Rectal smooth muscle tissue (tissue), 1 donor: ENCODE data around the gene C21orf91.
A peak's percentile ranks its signal among the peaks of the same experiment; 100 is the strongest.

ENCODE experiments used
- H3K27ac ChIP-seq: one replicate; pipeline ENCODE4 v1.7.0; 2013; ENCODE audit warnings: low read depth, low read length, inconsistent platforms
- H3K27me3 ChIP-seq: one replicate; pipeline ENCODE4 v1.7.0; 2013; ENCODE audit warnings: low read length; ENCODE audit not compliant: control insufficient read depth, insufficient read depth
- H3K36me3 ChIP-seq: one replicate; pipeline ENCODE4 v1.7.0; 2013; ENCODE audit warnings: low read length; ENCODE audit not compliant: control insufficient read depth, insufficient read depth
- H3K4me1 ChIP-seq: one replicate; pipeline ENCODE4 v1.7.0; 2013; ENCODE audit warnings: low read length; ENCODE audit not compliant: control insufficient read depth, insufficient read depth
- H3K4me3 ChIP-seq: one replicate; pipeline ENCODE4 v1.7.0; 2013; ENCODE audit warnings: low read length
- H3K9ac ChIP-seq: one replicate; pipeline ENCODE4 v1.7.0; 2013; ENCODE audit warnings: low read length

The C21orf91 gene

DNA sequence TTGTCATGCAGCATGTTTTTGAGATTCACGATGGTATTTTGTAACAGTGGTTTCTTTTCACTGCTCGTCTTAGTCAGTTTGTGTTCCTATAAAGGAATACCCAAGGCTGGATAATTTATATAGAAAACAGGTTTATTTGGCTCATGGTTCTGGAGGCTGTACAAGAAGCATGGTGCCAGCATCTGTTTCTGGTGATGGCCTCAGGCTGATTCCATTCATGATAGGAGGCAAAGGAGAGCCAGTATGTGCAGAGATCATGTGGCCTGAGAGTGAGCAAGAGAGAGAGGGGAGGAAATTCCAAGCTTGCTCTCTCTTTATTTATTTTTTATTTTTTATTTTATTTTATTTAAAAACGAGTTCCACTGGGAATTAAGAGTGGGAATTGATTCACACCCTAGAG is 2.0 kb upstream of the C21orf91 start:
- Histone ChIP-seq H3K4me3 (no peak overlapping the region), H3K27ac (no peak overlapping the region), H3K4me1 (peaks cover 5% of the 10 kb centered on the region), H3K9ac (no peak overlapping the region), H3K36me3 (no peaks in the 10 kb centered on the region), H3K27me3 (no peaks in the 10 kb centered on the region)

DNA sequence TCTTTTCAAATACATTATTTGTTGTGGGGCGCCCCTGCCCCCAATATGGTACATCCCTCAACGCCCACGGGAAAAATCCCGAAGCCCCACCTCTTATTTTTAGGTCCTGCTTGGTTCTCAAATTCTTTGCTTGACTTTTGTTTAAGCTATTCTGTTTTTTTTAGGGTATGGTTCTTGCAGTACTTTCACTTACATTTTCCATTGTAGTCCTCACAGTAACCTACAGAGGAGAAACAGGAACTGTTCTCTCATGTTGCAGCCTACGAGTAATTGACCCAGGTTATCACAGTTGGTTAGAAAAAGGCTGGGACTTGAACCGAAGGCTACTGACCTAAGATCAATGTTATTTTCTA is 697 bp upstream of the C21orf91 start:
- peaks cover 5% of the 10 kb centered on the region for H3K4me1 ChIP-seq
- peak overlapping the region; percentile 94 for H3K4me3 ChIP-seq
- no peaks in the 10 kb centered on the region for H3K27me3 ChIP-seq
- no peaks in the 10 kb centered on the region for H3K36me3 ChIP-seq
- H3K9ac ChIP-seq = no peak overlapping the region
- peak overlapping the region; percentile 98 for H3K27ac ChIP-seq

GRCh38 chr21:17818186-17819113 is 706 bp downstream of the C21orf91 start:
- Histone ChIP-seq H3K27ac (peak overlapping the region; percentile 98), H3K4me1 (peaks cover 5% of the 10 kb centered on the region), H3K4me3 (peak overlapping the region; percentile 94), H3K9ac (peak overlapping the region; percentile 88), H3K36me3 (no peaks in the 10 kb centered on the region), H3K27me3 (no peaks in the 10 kb centered on the region)

- H3K9ac ChIP-seq = no peak overlapping the region
- peaks cover 4% of the 10 kb centered on the region for H3K4me1 ChIP-seq
- no peak overlapping the region for H3K4me3 ChIP-seq
- no peak overlapping the region for H3K27ac ChIP-seq
- no peaks in the 10 kb centered on the region for H3K27me3 ChIP-seq
- peaks cover 3% of the 10 kb centered on the region for H3K36me3 ChIP-seq
These were observed 5.8 kb downstream of the C21orf91 start for GRCh38 chr21:17813353-17813752.

DNA sequence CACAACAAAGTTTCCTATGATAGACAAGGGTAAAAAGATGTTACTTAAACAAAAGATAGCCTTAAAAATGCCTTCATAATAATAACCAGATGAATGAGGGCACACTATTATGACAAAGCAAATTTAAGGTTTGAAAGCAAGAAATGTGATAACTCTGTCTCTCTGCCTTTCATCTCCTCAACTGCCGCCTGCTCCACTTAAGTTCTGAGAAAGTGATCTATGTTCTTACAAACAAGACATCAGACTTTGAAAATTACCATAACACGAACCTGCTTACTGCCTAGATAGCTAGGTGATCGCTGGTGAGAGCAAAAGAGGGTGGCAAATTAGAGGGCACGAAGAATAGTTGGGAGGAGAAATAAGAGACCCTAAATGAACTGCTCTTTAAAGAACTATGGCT is 13.2 kb downstream of the C21orf91 start:
- Histone ChIP-seq H3K4me1 (no peaks in the 10 kb centered on the region), H3K4me3 (no peak overlapping the region), H3K27me3 (no peaks in the 10 kb centered on the region), H3K9ac (no peak overlapping the region), H3K36me3 (peaks cover 3% of the 10 kb centered on the region), H3K27ac (no peak overlapping the region)

- H3K27me3 ChIP-seq = no peaks in the 10 kb centered on the region
- no peak overlapping the region for H3K27ac ChIP-seq
- H3K4me3 ChIP-seq = no peak overlapping the region
- no peak overlapping the region for H3K9ac ChIP-seq
- H3K36me3 ChIP-seq = no peaks in the 10 kb centered on the region
- no peaks in the 10 kb centered on the region for H3K4me1 ChIP-seq
These were observed 15.6 kb downstream of the C21orf91 start for GRCh38 chr21:17803536-17803935.

GRCh38 chr21:17802572-17802971 is 16.6 kb downstream of the C21orf91 start:
- H3K4me1 ChIP-seq = no peaks in the 10 kb centered on the region
- H3K9ac ChIP-seq = no peak overlapping the region
- no peaks in the 10 kb centered on the region for H3K36me3 ChIP-seq
- H3K27ac ChIP-seq = no peak overlapping the region
- H3K4me3 ChIP-seq = no peak overlapping the region
- H3K27me3 ChIP-seq = no peaks in the 10 kb centered on the region

DNA sequence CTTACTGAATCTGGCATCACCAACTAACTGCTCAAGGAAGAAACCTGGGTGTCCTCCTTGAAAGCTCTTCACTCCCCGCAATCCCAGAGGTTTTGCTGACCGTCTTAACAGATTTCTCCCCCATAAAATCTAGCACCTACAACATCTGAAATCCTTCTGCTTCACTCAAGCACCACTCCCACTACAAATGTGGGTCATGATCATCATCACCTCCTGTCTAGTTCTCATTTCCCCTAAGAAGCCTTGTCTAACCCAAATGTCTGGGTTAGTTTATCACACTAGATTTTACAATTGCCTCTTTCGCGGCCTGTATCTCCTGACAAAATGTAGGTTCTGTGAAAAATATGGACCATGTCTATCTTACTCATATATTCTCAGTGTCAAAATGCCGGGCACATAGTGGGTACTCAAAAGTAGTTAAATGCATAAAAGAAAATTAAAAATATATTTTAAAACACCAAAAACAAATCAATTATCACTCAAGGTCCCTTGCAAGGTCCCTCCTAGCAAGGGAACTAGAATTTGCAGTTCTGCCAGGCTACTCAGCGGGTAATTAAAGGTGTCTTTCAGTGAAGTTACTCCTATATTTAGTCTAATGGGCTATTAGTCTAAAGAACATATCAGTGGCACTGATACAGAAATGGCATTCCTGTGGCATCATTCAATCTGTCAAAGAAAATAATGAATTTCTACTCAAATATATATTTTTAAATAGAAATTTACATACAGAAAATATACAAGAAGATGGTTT is 19.6 kb downstream of the C21orf91 start:
- no peak overlapping the region for H3K9ac ChIP-seq
- H3K27me3 ChIP-seq = no peaks in the 10 kb centered on the region
- H3K4me3 ChIP-seq = no peak overlapping the region
- no peaks in the 10 kb centered on the region for H3K4me1 ChIP-seq
- no peak overlapping the region for H3K27ac ChIP-seq
- H3K36me3 ChIP-seq = no peaks in the 10 kb centered on the region

- no peak overlapping the region for H3K27ac ChIP-seq
- H3K27me3 ChIP-seq = no peaks in the 10 kb centered on the region
- H3K4me3 ChIP-seq = no peak overlapping the region
- H3K9ac ChIP-seq = no peak overlapping the region
- no peaks in the 10 kb centered on the region for H3K36me3 ChIP-seq
- peaks cover 4% of the 10 kb centered on the region for H3K4me1 ChIP-seq
These were observed 20.4 kb downstream of the C21orf91 start for GRCh38 chr21:17798796-17799195.

GRCh38 chr21:17797967-17798366 is 21.2 kb downstream of the C21orf91 start:
- H3K36me3 ChIP-seq = no peaks in the 10 kb centered on the region
- H3K4me3 ChIP-seq = no peak overlapping the region
- H3K9ac ChIP-seq = no peak overlapping the region
- H3K27me3 ChIP-seq = no peaks in the 10 kb centered on the region
- H3K27ac ChIP-seq = no peak overlapping the region
- peaks cover 9% of the 10 kb centered on the region for H3K4me1 ChIP-seq

DNA sequence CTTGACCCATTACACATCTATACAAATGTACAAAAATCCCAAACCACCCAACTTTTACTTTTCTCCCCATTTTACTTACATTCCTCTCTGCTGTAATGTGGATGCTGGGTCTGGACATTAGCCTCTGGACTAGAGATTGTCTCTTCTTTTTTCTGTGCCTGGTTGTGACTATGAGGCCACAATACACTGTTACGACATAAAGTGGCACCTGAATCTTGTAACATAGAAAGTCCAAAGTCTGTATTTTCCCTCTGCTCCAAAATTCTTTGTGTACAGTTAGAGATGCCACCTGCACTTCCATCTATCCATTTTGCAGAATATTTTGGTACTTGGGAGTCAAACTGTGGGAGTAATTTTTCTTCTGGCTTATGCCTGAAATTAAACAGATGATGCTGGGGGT is 22.7 kb downstream of the C21orf91 start:
- Histone ChIP-seq H3K27me3 (no peaks in the 10 kb centered on the region), H3K36me3 (no peaks in the 10 kb centered on the region), H3K4me3 (no peak overlapping the region), H3K9ac (no peak overlapping the region), H3K27ac (no peak overlapping the region), H3K4me1 (peaks cover 9% of the 10 kb centered on the region)

DNA sequence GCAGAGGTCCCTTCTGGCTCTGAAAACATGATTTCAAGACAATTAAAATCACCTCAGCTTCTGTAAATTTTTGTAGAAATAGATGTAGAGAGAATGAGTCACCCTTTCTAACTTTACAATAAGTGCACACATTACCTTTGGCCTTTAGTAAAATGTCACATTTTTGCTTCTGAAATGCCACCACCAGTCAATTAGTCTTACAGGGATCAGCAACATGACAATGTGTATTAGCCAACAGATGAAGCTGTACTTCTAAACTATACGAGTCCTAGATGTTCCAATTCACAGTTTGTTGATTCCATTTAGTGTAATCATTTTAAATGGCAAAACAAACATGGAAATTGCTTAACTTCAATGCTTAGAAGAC is 23.1 kb downstream of the C21orf91 start:
- H3K36me3 ChIP-seq = no peaks in the 10 kb centered on the region
- no peak overlapping the region for H3K4me3 ChIP-seq
- peaks cover 9% of the 10 kb centered on the region for H3K4me1 ChIP-seq
- no peaks in the 10 kb centered on the region for H3K27me3 ChIP-seq
- H3K27ac ChIP-seq = no peak overlapping the region
- no peak overlapping the region for H3K9ac ChIP-seq
